Neuronal stem cell (in vitro differentiated cells): ENCODE measurements around the gene AMIGO2.

Source experiments
- DNase-seq: peaks from one replicate; pipeline ENCODE4 v3.0.0-alpha.2; 2013; ENCODE audit warnings: low spot score
- H2AFZ ChIP-seq: one replicate; pipeline ENCODE4 v1.6.1; 2013; ENCODE audit warnings: mild to moderate bottlenecking, low read length, inconsistent platforms
- H2AK5ac ChIP-seq: 2 replicates; pipeline ENCODE4 v1.6.1; 2013; ENCODE audit warnings: low read depth, mild to moderate bottlenecking, inconsistent platforms, low read length, moderate library complexity, mixed read lengths
- H2BK120ac ChIP-seq: 2 replicates; pipeline ENCODE4 v1.6.1; 2013; ENCODE audit warnings: low read depth, mild to moderate bottlenecking, inconsistent platforms, low read length, moderate library complexity, mixed read lengths
- H2BK12ac ChIP-seq: one replicate; pipeline ENCODE4 v1.6.1; 2013; ENCODE audit warnings: low read length, inconsistent platforms
- H2BK15ac ChIP-seq: 2 replicates; pipeline ENCODE4 v1.6.1; 2013; ENCODE audit warnings: mild to moderate bottlenecking, low read length, inconsistent platforms, mixed read lengths
- H2BK5ac ChIP-seq: one replicate; pipeline ENCODE4 v1.6.1; 2013; ENCODE audit warnings: inconsistent platforms, mild to moderate bottlenecking, low read length, moderate library complexity
- H3K14ac ChIP-seq: one replicate; pipeline ENCODE4 v1.6.1; 2013; ENCODE audit warnings: low read length, inconsistent platforms
- H3K18ac ChIP-seq: 2 replicates; pipeline ENCODE4 v1.6.1; 2013; ENCODE audit warnings: low read length, inconsistent platforms
- H3K23ac ChIP-seq: 2 replicates; pipeline ENCODE4 v1.6.1; 2013; ENCODE audit warnings: low read depth, mild to moderate bottlenecking, mixed read lengths, low read length, inconsistent platforms; ENCODE audit not compliant: poor library complexity
- H3K27ac ChIP-seq: replicated peaks from 3 replicates; pipeline ENCODE4 v1.5.1; 2013; ENCODE audit warnings: low read length, inconsistent platforms
- H3K27me3 ChIP-seq, 3 experiments: 2 replicates each; pipeline ENCODE4 v1.6.1; 2013; ENCODE audit warnings: low read length in 3 of 3, mild to moderate bottlenecking in 2 of 3, inconsistent platforms in 1 of 3, low read depth in 1 of 3, mixed read lengths in 1 of 3, moderate library complexity in 1 of 3; ENCODE audit not compliant: control insufficient read depth in 3 of 3, insufficient read depth in 3 of 3
- H3K36me3 ChIP-seq, 2 donors: replicated peaks in 1 of 2; 2 replicates each; pipeline ENCODE4 v1.6.1; 2013; ENCODE audit warnings: low read length in 2 of 2; ENCODE audit not compliant: control insufficient read depth in 2 of 2, insufficient read depth in 2 of 2
- H3K4ac ChIP-seq: 2 replicates; pipeline ENCODE4 v1.6.1; 2013; ENCODE audit warnings: inconsistent platforms, mild to moderate bottlenecking, low read length, moderate library complexity
- H3K4me1 ChIP-seq, 2 donors: 1 replicate in 1 of 2; 2 replicates in 1 of 2; pipeline ENCODE4 v1.6.1; 2013; ENCODE audit warnings: low read length in 2 of 2, low read depth in 1 of 2; ENCODE audit not compliant: control insufficient read depth in 2 of 2, insufficient read depth in 1 of 2
- H3K4me2 ChIP-seq: one replicate; pipeline ENCODE4 v1.6.1; 2013; ENCODE audit warnings: mild to moderate bottlenecking, low read length, inconsistent platforms; ENCODE audit not compliant: insufficient read depth, poor library complexity, severe bottlenecking
- H3K4me3 ChIP-seq, 2 donors: 2 replicates each; pipeline ENCODE4 v1.5.1; 2013; ENCODE audit warnings: low read length in 2 of 2, mild to moderate bottlenecking in 2 of 2, inconsistent platforms in 1 of 2, moderate library complexity in 1 of 2
- H3K79me1 ChIP-seq: one replicate; pipeline ENCODE4 v1.6.1; 2013; ENCODE audit warnings: low read depth, mild to moderate bottlenecking, inconsistent platforms, low read length, moderate library complexity
- H3K9ac ChIP-seq: one replicate; pipeline ENCODE4 v1.6.1; 2013; ENCODE audit warnings: mild to moderate bottlenecking, low read depth, low read length, inconsistent platforms; ENCODE audit not compliant: poor library complexity
- H3K9me3 ChIP-seq, 2 donors: replicated peaks in 1 of 2; 2 replicates each; pipeline versions ENCODE3 to v1.6.1; 2013; ENCODE audit warnings: low read length in 2 of 2, mild to moderate bottlenecking in 2 of 2, inconsistent platforms in 1 of 2, low read depth in 1 of 2, mixed read lengths in 1 of 2, moderate library complexity in 1 of 2; ENCODE audit not compliant: control insufficient read depth in 2 of 2, insufficient read depth in 1 of 2
- H4K8ac ChIP-seq: one replicate; pipeline ENCODE4 v1.6.1; 2013; ENCODE audit warnings: low read depth, mild to moderate bottlenecking, inconsistent platforms, low read length, moderate library complexity
- H4K91ac ChIP-seq: one replicate; pipeline ENCODE4 v1.6.1; 2013; ENCODE audit warnings: low read length, low read depth, mild to moderate bottlenecking, inconsistent platforms; ENCODE audit not compliant: poor library complexity
- WGBS, 2 donors: extraction: QIAGEN DNeasy Blood & Tissue Kit; methylation state at CpG; one replicate each; pipeline ENCODE4 v1.1.7; 2013; ENCODE audit warnings: missing lambda C conversion rate in 2 of 2, mixed read lengths in 1 of 2; ENCODE audit not compliant: insufficient read length in 2 of 2, insufficient replicate concordance in 1 of 2; ENCODE audit errors: extremely low coverage in 2 of 2; 5-methylcytosine and 5-hydroxymethylcytosine counted together

AMIGO2 gene

GRCh38 chr12:47078086-47078395 is 1.7 kb downstream of the AMIGO2 start:
- Histone ChIP-seq H3K9ac (no peak overlapping the region), H3K4me2 (no peak overlapping the region), H3K36me3 (no peaks in the 10 kb centered on the region), H3K9me3 (no peaks in the 10 kb centered on the region), H3K23ac (no peak overlapping the region), H3K27ac (no peak overlapping the region), H2AK5ac (no peak overlapping the region), H3K79me1 (no peaks in the 10 kb centered on the region), H2BK120ac (no peak overlapping the region), H4K8ac (no peak overlapping the region), H3K14ac (no peak overlapping the region), H2AFZ (no peak overlapping the region), H3K27me3 (peaks cover 0 to 63% (median 19%) of the 10 kb centered on the region in 3 experiments), H2BK5ac (no peak overlapping the region), H3K4me3 (no peak overlapping the region), H2BK12ac (no peak overlapping the region), H4K91ac (no peak overlapping the region), H3K18ac (no peak overlapping the region), H2BK15ac (no peak overlapping the region), H3K4ac (no peak overlapping the region), H3K4me1 (peaks cover 0 to 2% of the 10 kb centered on the region in 2 donors)
- WGBS, 2 donors: no CpG with 5 or more reads among the region's 8 CpGs
- DNase-seq: no peak

GRCh38 chr12:47077206-47078085 is 2.3 kb downstream of the AMIGO2 start:
- Histone ChIP-seq H2BK5ac (no peak overlapping the region), H3K79me1 (no peaks in the 10 kb centered on the region), H3K36me3 (no peaks in the 10 kb centered on the region), H3K27me3 (peaks cover 0 to 60% (median 19%) of the 10 kb centered on the region in 3 experiments), H3K9me3 (no peaks in the 10 kb centered on the region), H3K14ac (no peak overlapping the region), H3K23ac (no peak overlapping the region), H2AFZ (no peak overlapping the region), H3K27ac (no peak overlapping the region), H2BK15ac (no peak overlapping the region), H3K4ac (no peak overlapping the region), H2BK120ac (no peak overlapping the region), H3K4me2 (no peak overlapping the region), H2AK5ac (no peak overlapping the region), H3K9ac (no peak overlapping the region), H4K91ac (no peak overlapping the region), H3K18ac (no peak overlapping the region), H3K4me3 (no peak overlapping the region), H2BK12ac (no peak overlapping the region), H3K4me1 (peaks cover 0 to 2% of the 10 kb centered on the region in 2 donors), H4K8ac (no peak overlapping the region)
- no CpG with 5 or more reads among the region's 17 CpGs for WGBS, 2 donors
- no peak for DNase-seq

- WGBS, 2 donors: no CpG with 5 or more reads among the region's 7 CpGs
- Histone ChIP-seq H4K8ac (no peak overlapping the region), H3K9me3 (no peaks in the 10 kb centered on the region)
These were observed 4.3 kb downstream of the AMIGO2 start for GRCh38 chr12:47075192-47076084.

DNA sequence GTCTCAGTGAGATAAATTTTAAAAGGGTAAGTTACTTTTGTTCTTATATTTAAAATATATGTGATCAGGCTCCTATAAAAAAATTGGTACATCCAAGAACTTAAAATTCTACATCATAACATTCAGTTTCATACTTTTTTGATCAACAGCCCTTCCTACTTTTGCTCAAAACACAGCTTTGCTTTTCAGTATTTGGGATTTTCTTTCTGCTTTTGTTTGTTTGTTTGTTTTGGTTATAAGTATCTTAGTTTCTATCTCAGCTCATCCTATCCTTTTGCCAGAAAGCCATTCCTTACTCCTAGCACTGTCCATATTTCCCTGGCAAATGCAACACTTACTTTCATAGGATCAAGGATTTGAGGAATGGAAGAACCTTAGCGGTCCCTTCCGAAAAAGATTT is 5.0 kb downstream of the AMIGO2 start:
- Histone ChIP-seq H3K27me3 (peaks cover 0 to 33% (median 14%) of the 10 kb centered on the region in 3 experiments), H3K27ac (no peak overlapping the region), H2AK5ac (no peak overlapping the region), H2BK12ac (no peak overlapping the region), H4K91ac (no peak overlapping the region), H3K4ac (no peak overlapping the region), H3K9me3 (no peaks in the 10 kb centered on the region), H3K4me1 (peaks cover 0 to 2% of the 10 kb centered on the region in 2 donors), H3K23ac (no peak overlapping the region), H3K4me2 (no peak overlapping the region), H3K79me1 (no peaks in the 10 kb centered on the region), H3K4me3 (no peak overlapping the region), H2AFZ (no peak overlapping the region), H4K8ac (no peak overlapping the region), H3K36me3 (no peaks in the 10 kb centered on the region), H3K14ac (no peak overlapping the region), H2BK120ac (no peak overlapping the region), H2BK15ac (no peak overlapping the region), H2BK5ac (no peak overlapping the region), H3K18ac (no peak overlapping the region), H3K9ac (no peak overlapping the region)
- WGBS, 2 donors: no CpG with 5 or more reads among the region's 2 CpGs
- DNase-seq: no peak

More at GRCh38 chr12:47075192-47076084, 4.3 kb downstream of the AMIGO2 start:
- Histone ChIP-seq H2BK12ac (no peak overlapping the region), H4K91ac (no peak overlapping the region), H3K4me2 (no peak overlapping the region), H2BK15ac (no peak overlapping the region), H3K4ac (no peak overlapping the region), H3K4me3 (no peak overlapping the region), H3K18ac (no peak overlapping the region), H2BK120ac (no peak overlapping the region), H3K27me3 (peaks cover 0 to 40% (median 15%) of the 10 kb centered on the region in 3 experiments), H2AK5ac (no peak overlapping the region), H3K9ac (no peak overlapping the region), H2BK5ac (no peak overlapping the region), H3K27ac (no peak overlapping the region), H3K79me1 (no peaks in the 10 kb centered on the region), H3K36me3 (no peaks in the 10 kb centered on the region), H2AFZ (no peak overlapping the region), H3K23ac (no peak overlapping the region), H3K14ac (no peak overlapping the region), H3K4me1 (peaks cover 0 to 2% of the 10 kb centered on the region in 2 donors)
- DNase-seq: no peak
